ENCODE data around the gene SUGP1. TPM values are rescaled to one million over a fixed set of nuclear protein-coding genes. Genes with fewer than 3 reads are reported as not detected.

SUGP1 gene
- polyA plus RNA-seq, 4 donors, result 32.9 to 66.4 (median 43.0) TPM

GRCh38 chr19:19321141-19321577 is 850 bp upstream of the SUGP1 start:
- no peak for FAIRE-seq
- H3K27ac ChIP-seq (ENCODE audit: low read depth in 1 of 3, low read length in 2 of 3), result peak overlapping the region; percentile 81 to 97 (median 88)
- 1% methylated on average over 26 to 34 of the region's 34 CpGs for WGBS, 3 donors

GRCh38 chr19:19319732-19320360 is 463 bp downstream of the SUGP1 start:
- 3 to 5% (median 4%) methylated on average over 31 to 32 of the region's 32 CpGs for WGBS, 3 donors
- peaks cover 2 to 43% (median 3%) of the 10 kb centered on the region in 3 donors for H3K36me3 ChIP-seq (ENCODE audit: control insufficient read depth in 3 of 3, insufficient read depth in 2 of 3, low read depth in 1 of 3, low read length in 3 of 3)
- peak overlapping the region; percentile 81 to 97 (median 88) for H3K27ac ChIP-seq (ENCODE audit: low read depth in 1 of 3, low read length in 2 of 3)
- no peaks in the 10 kb centered on the region for H3K9me3 ChIP-seq (ENCODE audit: control insufficient read depth in 2 of 2, insufficient read depth in 1 of 2, low read depth in 1 of 2, low read length in 1 of 2)
- H3K27me3 ChIP-seq (ENCODE audit: control insufficient read depth in 3 of 3, insufficient read depth in 3 of 3, low read length in 3 of 3), result no peaks in the 10 kb centered on the region
- FAIRE-seq (no peak), DNase-seq (peak in 1 of 2 donors; percentile 21)
- peaks cover 0 to 4% (median 3%) of the 10 kb centered on the region in 3 donors for H3K4me1 ChIP-seq (ENCODE audit: control insufficient read depth in 3 of 3, insufficient read depth in 2 of 3, low read depth in 1 of 3, low read length in 2 of 3)
- H3K4me3 ChIP-seq (ENCODE audit: low read depth in 1 of 3, low read length in 3 of 3), result peak overlapping the region; percentile 80 to 97 (median 93)

More at GRCh38 chr19:19321141-19321577, 850 bp upstream of the SUGP1 start:
- peaks cover 0 to 4% (median 3%) of the 10 kb centered on the region in 3 donors for H3K4me1 ChIP-seq (ENCODE audit: control insufficient read depth in 3 of 3, insufficient read depth in 2 of 3, low read depth in 1 of 3, low read length in 2 of 3)
- no peaks in the 10 kb centered on the region for H3K9me3 ChIP-seq (ENCODE audit: control insufficient read depth in 2 of 2, insufficient read depth in 1 of 2, low read depth in 1 of 2, low read length in 1 of 2)
- no peaks in the 10 kb centered on the region for H3K27me3 ChIP-seq (ENCODE audit: control insufficient read depth in 3 of 3, insufficient read depth in 3 of 3, low read length in 3 of 3)
- H3K4me3 ChIP-seq (ENCODE audit: low read depth in 1 of 3, low read length in 3 of 3), result peak overlapping the region; percentile 80 to 97 (median 93)
- peak in 1 of 2 donors; percentile 44 for DNase-seq
- peaks cover 2 to 40% (median 3%) of the 10 kb centered on the region in 3 donors for H3K36me3 ChIP-seq (ENCODE audit: control insufficient read depth in 3 of 3, insufficient read depth in 2 of 3, low read depth in 1 of 3, low read length in 3 of 3)

- Histone ChIP-seq H3K36me3 (ENCODE audit: control insufficient read depth in 3 of 3, insufficient read depth in 2 of 3, low read depth in 1 of 3, low read length in 3 of 3) (peaks cover 3 to 48% (median 6%) of the 10 kb centered on the region in 3 donors), H3K4me3 (ENCODE audit: low read depth in 1 of 3, low read length in 3 of 3) (no peak overlapping the region), H3K27me3 (ENCODE audit: control insufficient read depth in 3 of 3, insufficient read depth in 3 of 3, low read length in 3 of 3) (no peaks in the 10 kb centered on the region), H3K27ac (ENCODE audit: low read depth in 1 of 3, low read length in 2 of 3) (no peak overlapping the region), H3K9me3 (ENCODE audit: control insufficient read depth in 2 of 2, insufficient read depth in 1 of 2, low read depth in 1 of 2, low read length in 1 of 2) (no peaks in the 10 kb centered on the region), H3K4me1 (ENCODE audit: control insufficient read depth in 3 of 3, insufficient read depth in 2 of 3, low read depth in 1 of 3, low read length in 2 of 3) (peaks cover 0 to 4% (median 3%) of the 10 kb centered on the region in 3 donors)
- no peak for DNase-seq
- no peak for FAIRE-seq
- 98 to 100% (median 100%) methylated on average over 1 of the region's 1 CpG for WGBS, 3 donors
Measured at GRCh38 chr19:19316082-19316481, 4.2 kb downstream of the SUGP1 start.

- FAIRE-seq, result no peak
- H3K27me3 ChIP-seq (ENCODE audit: control insufficient read depth in 3 of 3, insufficient read depth in 3 of 3, low read length in 3 of 3), result no peaks in the 10 kb centered on the region
- H3K4me1 ChIP-seq (ENCODE audit: control insufficient read depth in 3 of 3, insufficient read depth in 2 of 3, low read depth in 1 of 3, low read length in 2 of 3), result peaks cover 0 to 4% (median 3%) of the 10 kb centered on the region in 3 donors
- H3K36me3 ChIP-seq (ENCODE audit: control insufficient read depth in 3 of 3, insufficient read depth in 2 of 3, low read depth in 1 of 3, low read length in 3 of 3), result peaks cover 3 to 53% (median 7%) of the 10 kb centered on the region in 3 donors
- H3K4me3 ChIP-seq (ENCODE audit: low read depth in 1 of 3, low read length in 3 of 3), result no peak overlapping the region
- DNase-seq, result no peak
- no peak overlapping the region for H3K27ac ChIP-seq (ENCODE audit: low read depth in 1 of 3, low read length in 2 of 3)
- no peaks in the 10 kb centered on the region for H3K9me3 ChIP-seq (ENCODE audit: control insufficient read depth in 2 of 2, insufficient read depth in 1 of 2, low read depth in 1 of 2, low read length in 1 of 2)
- 80 to 94% (median 93%) methylated on average over 2 of the region's 2 CpGs for WGBS, 3 donors
Measured at GRCh38 chr19:19315444-19315843, 4.9 kb downstream of the SUGP1 start.

GRCh38 chr19:19308373-19308772 is 11.9 kb downstream of the SUGP1 start:
- DNase-seq, result no peak
- Histone ChIP-seq H3K4me1 (ENCODE audit: control insufficient read depth in 3 of 3, insufficient read depth in 2 of 3, low read depth in 1 of 3, low read length in 2 of 3) (no peaks in the 10 kb centered on the region), H3K27me3 (ENCODE audit: control insufficient read depth in 3 of 3, insufficient read depth in 3 of 3, low read length in 3 of 3) (no peaks in the 10 kb centered on the region), H3K9me3 (ENCODE audit: control insufficient read depth in 2 of 2, insufficient read depth in 1 of 2, low read depth in 1 of 2, low read length in 1 of 2) (no peaks in the 10 kb centered on the region), H3K4me3 (ENCODE audit: low read depth in 1 of 3, low read length in 3 of 3) (no peak overlapping the region), H3K36me3 (ENCODE audit: control insufficient read depth in 3 of 3, insufficient read depth in 2 of 3, low read depth in 1 of 3, low read length in 3 of 3) (peaks cover 6 to 90% (median 35%) of the 10 kb centered on the region in 3 donors), H3K27ac (ENCODE audit: low read depth in 1 of 3, low read length in 2 of 3) (no peak overlapping the region)
- no peak for FAIRE-seq
- WGBS, 3 donors, result 94 to 96% (median 95%) methylated on average over 10 of the region's 10 CpGs

- Histone ChIP-seq H3K27me3 (ENCODE audit: control insufficient read depth in 3 of 3, insufficient read depth in 3 of 3, low read length in 3 of 3) (no peaks in the 10 kb centered on the region), H3K4me1 (ENCODE audit: control insufficient read depth in 3 of 3, insufficient read depth in 2 of 3, low read depth in 1 of 3, low read length in 2 of 3) (no peaks in the 10 kb centered on the region), H3K27ac (ENCODE audit: low read depth in 1 of 3, low read length in 2 of 3) (no peak overlapping the region), H3K9me3 (ENCODE audit: control insufficient read depth in 2 of 2, insufficient read depth in 1 of 2, low read depth in 1 of 2, low read length in 1 of 2) (no peaks in the 10 kb centered on the region), H3K4me3 (ENCODE audit: low read depth in 1 of 3, low read length in 3 of 3) (no peak overlapping the region), H3K36me3 (ENCODE audit: control insufficient read depth in 3 of 3, insufficient read depth in 2 of 3, low read depth in 1 of 3, low read length in 3 of 3) (peaks cover 6 to 94% (median 42%) of the 10 kb centered on the region in 3 donors)
- FAIRE-seq, result no peak
- 96% methylated on average over 9 of the region's 9 CpGs for WGBS, 3 donors
- no peak for DNase-seq
Measured at GRCh38 chr19:19306191-19306590, 14.1 kb downstream of the SUGP1 start.

- H3K27ac ChIP-seq (ENCODE audit: low read depth in 1 of 3, low read length in 2 of 3), result no peak overlapping the region
- no peak for DNase-seq
- FAIRE-seq, result no peak
- WGBS, 3 donors, result 93 to 96% (median 93%) methylated on average over 16 of the region's 16 CpGs
- no peaks in the 10 kb centered on the region for H3K9me3 ChIP-seq (ENCODE audit: control insufficient read depth in 2 of 2, insufficient read depth in 1 of 2, low read depth in 1 of 2, low read length in 1 of 2)
- peaks cover 6 to 95% (median 43%) of the 10 kb centered on the region in 3 donors for H3K36me3 ChIP-seq (ENCODE audit: control insufficient read depth in 3 of 3, insufficient read depth in 2 of 3, low read depth in 1 of 3, low read length in 3 of 3)
- no peak overlapping the region for H3K4me3 ChIP-seq (ENCODE audit: low read depth in 1 of 3, low read length in 3 of 3)
- H3K4me1 ChIP-seq (ENCODE audit: control insufficient read depth in 3 of 3, insufficient read depth in 2 of 3, low read depth in 1 of 3, low read length in 2 of 3), result no peaks in the 10 kb centered on the region
- no peaks in the 10 kb centered on the region for H3K27me3 ChIP-seq (ENCODE audit: control insufficient read depth in 3 of 3, insufficient read depth in 3 of 3, low read length in 3 of 3)
Measured at GRCh38 chr19:19305696-19306095, 14.6 kb downstream of the SUGP1 start.

GRCh38 chr19:19305066-19305465 is 15.2 kb downstream of the SUGP1 start:
- no peak for FAIRE-seq

More at GRCh38 chr19:19305066-19305465, 15.2 kb downstream of the SUGP1 start:
- Histone ChIP-seq H3K27ac (ENCODE audit: low read depth in 1 of 3, low read length in 2 of 3) (no peak overlapping the region), H3K4me3 (ENCODE audit: low read depth in 1 of 3, low read length in 3 of 3) (no peak overlapping the region), H3K36me3 (ENCODE audit: control insufficient read depth in 3 of 3, insufficient read depth in 2 of 3, low read depth in 1 of 3, low read length in 3 of 3) (peaks cover 10 to 95% (median 40%) of the 10 kb centered on the region in 3 donors), H3K27me3 (ENCODE audit: control insufficient read depth in 3 of 3, insufficient read depth in 3 of 3, low read length in 3 of 3) (no peaks in the 10 kb centered on the region), H3K4me1 (ENCODE audit: control insufficient read depth in 3 of 3, insufficient read depth in 2 of 3, low read depth in 1 of 3, low read length in 2 of 3) (no peaks in the 10 kb centered on the region), H3K9me3 (ENCODE audit: control insufficient read depth in 2 of 2, insufficient read depth in 1 of 2, low read depth in 1 of 2, low read length in 1 of 2) (no peaks in the 10 kb centered on the region)
- no peak for DNase-seq
- 93 to 96% (median 96%) methylated on average over 9 to 10 of the region's 10 CpGs for WGBS, 3 donors

All from small intestine (tissue), 7 donors.